ENCODE data around the gene COL4A2.

Gene COL4A2

GRCh38 chr13:110503037-110503901, 196.2 kb downstream of the COL4A2 start:
- no peak for FAIRE-seq

- no peak for FAIRE-seq
Measured at GRCh38 chr13:110503979-110504499, 197.0 kb downstream of the COL4A2 start.

- no peak for FAIRE-seq
Measured at GRCh38 chr13:110505594-110505993, 198.5 kb downstream of the COL4A2 start.

GRCh38 chr13:110506396-110506795, 199.3 kb downstream of the COL4A2 start:
- no peak for FAIRE-seq

- FAIRE-seq: no peak
Measured at GRCh38 chr13:110506859-110507566, 199.9 kb downstream of the COL4A2 start.

GRCh38 chr13:110507678-110508381, 200.7 kb downstream of the COL4A2 start:
- no peak for FAIRE-seq

- FAIRE-seq: no peak
Measured at GRCh38 chr13:110509478-110509926, 202.4 kb downstream of the COL4A2 start.

GRCh38 chr13:110509971-110510786, 203.1 kb downstream of the COL4A2 start:
- FAIRE-seq: no peak

GRCh38 chr13:110511509-110512181, 204.6 kb downstream of the COL4A2 start:
- no peak for FAIRE-seq

- no peak for FAIRE-seq
Measured at GRCh38 chr13:110512198-110512740, 205.2 kb downstream of the COL4A2 start.

- FAIRE-seq: no peak
Measured at GRCh38 chr13:110516500-110516899, 209.4 kb downstream of the COL4A2 start.

- FAIRE-seq: no peak
Measured at GRCh38 chr13:110517505-110518225, 210.6 kb downstream of the COL4A2 start.

GRCh38 chr13:110518226-110518525, 211.1 kb downstream of the COL4A2 start:
- no peak for FAIRE-seq

- FAIRE-seq: no peak
Measured at GRCh38 chr13:110518571-110518970, 211.5 kb downstream of the COL4A2 start.

- FAIRE-seq: no peak
Measured at GRCh38 chr13:110519046-110519445, 212.0 kb downstream of the COL4A2 start.

GRCh38 chr13:110519506-110519905, 212.4 kb downstream of the COL4A2 start:
- no peak for FAIRE-seq

- no peak for FAIRE-seq
Measured at GRCh38 chr13:110520431-110521295, 213.6 kb downstream of the COL4A2 start.

- FAIRE-seq: no peak
Measured at GRCh38 chr13:110521296-110521680, 214.2 kb downstream of the COL4A2 start.

- FAIRE-seq: no peak
Measured at GRCh38 chr13:110521946-110522345, 214.9 kb downstream of the COL4A2 start.

- FAIRE-seq: no peak
Measured at GRCh38 chr13:110522721-110523120, 215.6 kb downstream of the COL4A2 start.

Data from A204.1 (cell line).